Measurements from ENCODE around the gene PCGF6.

GRCh38 chr10:103277713-103278536 is 73.0 kb downstream of the PCGF6 start:
- TF ChIP-seq ZBTB7A (IDR thresholded peaks at IDR 0.05; ENCODE audit: low read depth) (no peak), FOXM1 (IDR thresholded peaks at IDR 0.05; ENCODE audit: borderline replicate concordance, low read depth) (no peak), YY1 (IDR thresholded peaks at IDR 0.05; ENCODE audit: low read depth) (no peak), NFIC (IDR thresholded peaks at IDR 0.05) (no peak), TAF1 (IDR thresholded peaks at IDR 0.05; ENCODE audit: low read depth) (no peak), CREB1 (IDR thresholded peaks at IDR 0.05; ENCODE audit: low read depth) (no peak), EP300 (IDR thresholded peaks at IDR 0.05; ENCODE audit: borderline replicate concordance) (no peak)

All from Ishikawa (cell line).